Right lobe of liver (tissue), 4 donors: ENCODE results near the gene NPRL2.

Experiments used
- CTCF ChIP-seq, 4 donors: fragments of 200-600 bp in 3 of 4; fragments of 450-650 bp in 1 of 4; IDR thresholded peaks; one replicate each; pipeline versions ENCODE4 v1.5.1 to v1.8.0; 2016 to 2022; ENCODE audit warnings: antibody characterized with exemption in 4 of 4, mild to moderate bottlenecking in 2 of 4
- POLR2A ChIP-seq: fragments of 450-650 bp; IDR thresholded peaks from one replicate; pipeline ENCODE4 v1.6.1; 2017; ENCODE audit warnings: antibody characterized with exemption, mild to moderate bottlenecking
- donor health status: DM: no; HTN: no; CAD: no.
- donor health status: DM: no; HTN: no; CAD: no.
- donor health status: DM: no; HTN: yes; CAD: no.

DNA sequence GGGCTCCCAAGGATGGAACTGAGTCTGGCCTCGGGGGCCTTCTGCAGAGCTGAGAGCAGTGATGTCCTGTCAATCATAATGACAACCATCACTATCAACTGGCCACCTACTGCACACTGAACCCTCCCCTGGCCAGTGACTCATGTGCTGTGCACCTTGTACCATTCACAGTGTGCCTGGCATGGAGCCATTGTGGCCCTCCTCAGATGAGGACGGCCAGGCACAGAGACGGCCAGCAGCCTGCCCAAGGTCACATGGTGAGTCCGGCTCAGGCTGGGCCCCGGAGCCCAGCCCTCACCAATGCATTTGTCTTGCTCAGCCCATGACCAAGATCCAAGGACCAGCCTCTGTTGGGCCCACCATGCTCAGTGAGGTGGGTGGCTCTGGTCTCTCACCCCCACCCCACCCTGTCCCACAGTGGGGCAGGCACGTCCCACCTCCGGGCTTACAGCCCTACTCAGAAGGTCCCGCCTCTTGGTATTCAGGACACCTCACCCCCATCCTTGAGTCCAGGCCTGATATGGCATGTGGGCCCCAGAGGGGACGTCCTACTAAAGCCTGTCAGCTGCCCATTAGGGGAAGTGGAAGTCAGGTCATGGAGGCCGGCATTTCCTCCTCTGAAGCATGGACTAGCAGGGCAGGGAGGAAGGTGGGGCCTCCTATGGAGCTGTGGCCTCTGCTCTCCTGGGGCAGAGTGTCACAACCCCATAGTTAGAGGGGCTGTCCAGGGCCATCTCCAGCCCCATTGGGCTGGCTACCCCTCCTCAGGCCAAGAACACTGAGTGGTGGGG, 44.7 kb upstream of the NPRL2 start:
- TF ChIP-seq CTCF (IDR thresholded peaks at IDR 0.05) (no peak), POLR2A (no peak)
